Epidermal melanocyte (primary cell): ENCODE measurements around the gene GDPGP1.

Source experiments
- DNase-seq: peaks from one replicate; pipeline ENCODE4 v3.0.0; 2011; ENCODE audit warnings: low spot score; ENCODE audit not compliant: insufficient read length

GDPGP1 gene

GRCh38 chr15:90295270-90295648, 61.2 kb downstream of the GDPGP1 start:
- DNase-seq, result no peak
